ENCODE data around the gene ZNFX1.
A peak's percentile ranks its signal among the peaks of the same experiment; 100 is the strongest.

Gene ZNFX1

DNA sequence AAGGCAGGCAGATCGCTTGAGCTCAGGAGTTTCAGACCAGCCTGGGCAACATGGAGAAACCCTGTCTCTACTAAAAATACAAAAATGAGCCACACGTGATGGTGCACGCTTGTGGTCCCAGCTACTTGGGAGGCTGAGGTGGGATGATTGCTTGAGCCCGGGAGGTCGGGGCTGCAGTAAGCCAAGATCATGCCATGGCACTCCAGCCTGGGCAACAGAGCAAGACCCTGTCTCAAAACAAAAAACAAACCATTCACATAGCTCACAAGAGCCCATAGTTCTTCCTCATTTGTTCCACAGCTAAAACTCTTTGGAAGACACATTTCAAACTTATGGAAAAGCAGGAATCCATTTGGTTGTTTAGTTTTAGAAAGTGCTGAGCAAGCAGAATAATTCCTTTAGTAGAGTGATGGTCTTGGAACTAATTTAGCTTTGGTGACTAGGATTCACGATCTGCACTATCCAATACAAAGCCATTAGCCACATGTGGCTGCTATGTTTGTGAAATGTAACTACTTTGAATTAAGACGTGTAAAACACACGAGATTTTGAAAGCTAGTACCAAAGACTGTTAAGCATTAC is 4.1 kb downstream of the ZNFX1 start:
- H3K4me1 ChIP-seq (ENCODE audit: control insufficient read depth, insufficient read depth, low read depth, low read length), result peaks cover 8% of the 10 kb centered on the region
- H2BK120ac ChIP-seq (ENCODE audit: low read depth, low read length), result no peak overlapping the region
- H2AFZ ChIP-seq (ENCODE audit: low read depth, low read length), result no peak overlapping the region
- H3K36me3 ChIP-seq (ENCODE audit: control insufficient read depth in 1 of 2, insufficient read depth in 2 of 2, low read depth in 1 of 2, low read length in 2 of 2), result peaks cover 29 to 66% of the 10 kb centered on the region in 2 experiments
- peaks cover 9% of the 10 kb centered on the region for H3K79me1 ChIP-seq (replicated peaks; ENCODE audit: low read length, poor library complexity, severe bottlenecking)
- H3K9ac ChIP-seq (ENCODE audit: low read length), result no peak overlapping the region
- 100% methylated on average over 6 of the region's 8 CpGs for WGBS
- no peak overlapping the region for H4K8ac ChIP-seq (ENCODE audit: low read length)
- no peak overlapping the region for H2BK15ac ChIP-seq (ENCODE audit: low read depth, poor library complexity, severe bottlenecking)
- H3K27ac ChIP-seq (ENCODE audit: low read length, poor library complexity, severe bottlenecking), result no peak overlapping the region
- no peaks in the 10 kb centered on the region for H3K9me3 ChIP-seq (ENCODE audit: control insufficient read depth, low read length)
- H4K91ac ChIP-seq (ENCODE audit: low read length), result no peak overlapping the region
- no peak overlapping the region for H3K4me2 ChIP-seq (ENCODE audit: low read length, poor library complexity, severe bottlenecking)
- no peak overlapping the region for H2AK5ac ChIP-seq (ENCODE audit: low read length, severe bottlenecking)
- H2BK5ac ChIP-seq (ENCODE audit: low read depth, low read length, poor library complexity, severe bottlenecking), result no peak overlapping the region
- no peaks in the 10 kb centered on the region for H3K27me3 ChIP-seq (ENCODE audit: control insufficient read depth in 1 of 2, insufficient read depth in 1 of 2, low read length in 2 of 2)
- no peak overlapping the region for H3K23ac ChIP-seq (ENCODE audit: low read length in 2 of 2)
- H3K4ac ChIP-seq (ENCODE audit: low read depth in 1 of 2, low read length in 2 of 2), result no peak overlapping the region
- H3K4me3 ChIP-seq (ENCODE audit: insufficient read depth in 1 of 2, low read depth in 1 of 2, low read length in 2 of 2), result no peak overlapping the region
- DNase-seq, result no peak
- H2BK12ac ChIP-seq (ENCODE audit: low read length in 2 of 2), result no peak overlapping the region
- H3K14ac ChIP-seq (ENCODE audit: low read length in 2 of 2), result no peak overlapping the region
- no peak overlapping the region for H3K18ac ChIP-seq (ENCODE audit: low read depth in 1 of 2, low read length in 2 of 2)

DNA sequence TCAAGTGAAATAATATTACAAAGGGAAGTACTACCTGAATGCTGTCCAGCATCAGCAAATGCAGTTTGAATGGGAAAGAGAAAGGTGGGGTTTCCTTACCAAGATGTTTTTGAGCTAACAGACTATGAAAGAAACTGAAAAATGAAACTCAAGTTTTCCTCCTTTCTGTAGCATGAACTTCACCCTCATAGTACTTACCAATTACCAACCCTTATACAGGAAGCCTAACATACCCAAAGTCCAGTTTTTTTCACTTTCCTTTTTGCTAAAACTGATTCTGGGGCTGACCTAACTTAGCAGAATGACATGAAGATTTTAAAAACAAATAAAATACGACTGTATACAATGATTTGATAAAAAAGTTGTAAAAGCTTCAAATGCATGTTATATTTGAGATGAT is 5.2 kb downstream of the ZNFX1 start:
- peaks cover 29 to 75% of the 10 kb centered on the region in 2 experiments for H3K36me3 ChIP-seq (ENCODE audit: control insufficient read depth in 1 of 2, insufficient read depth in 2 of 2, low read depth in 1 of 2, low read length in 2 of 2)
- no peak overlapping the region for H2BK12ac ChIP-seq (ENCODE audit: low read length in 2 of 2)
- H3K4ac ChIP-seq (ENCODE audit: low read depth in 1 of 2, low read length in 2 of 2), result no peak overlapping the region
- peaks cover 9% of the 10 kb centered on the region for H3K79me1 ChIP-seq (replicated peaks; ENCODE audit: low read length, poor library complexity, severe bottlenecking)
- no CpG with 5 or more reads among the region's 1 CpG for WGBS
- no peak overlapping the region for H2AFZ ChIP-seq (ENCODE audit: low read depth, low read length)
- H2BK15ac ChIP-seq (ENCODE audit: low read depth, poor library complexity, severe bottlenecking), result no peak overlapping the region
- H3K4me3 ChIP-seq (ENCODE audit: insufficient read depth in 1 of 2, low read depth in 1 of 2, low read length in 2 of 2), result no peak overlapping the region
- no peaks in the 10 kb centered on the region for H3K27me3 ChIP-seq (ENCODE audit: control insufficient read depth in 1 of 2, insufficient read depth in 1 of 2, low read length in 2 of 2)
- H4K91ac ChIP-seq (ENCODE audit: low read length), result no peak overlapping the region
- H3K4me2 ChIP-seq (ENCODE audit: low read length, poor library complexity, severe bottlenecking), result no peak overlapping the region
- H3K18ac ChIP-seq (ENCODE audit: low read depth in 1 of 2, low read length in 2 of 2), result no peak overlapping the region
- H3K9me3 ChIP-seq (ENCODE audit: control insufficient read depth, low read length), result no peaks in the 10 kb centered on the region
- H3K4me1 ChIP-seq (ENCODE audit: control insufficient read depth, insufficient read depth, low read depth, low read length), result peaks cover 8% of the 10 kb centered on the region
- no peak overlapping the region for H4K8ac ChIP-seq (ENCODE audit: low read length)
- no peak overlapping the region for H3K9ac ChIP-seq (ENCODE audit: low read length)
- no peak overlapping the region for H3K14ac ChIP-seq (ENCODE audit: low read length in 2 of 2)
- no peak overlapping the region for H3K27ac ChIP-seq (ENCODE audit: low read length, poor library complexity, severe bottlenecking)
- no peak for DNase-seq
- no peak overlapping the region for H2BK5ac ChIP-seq (ENCODE audit: low read depth, low read length, poor library complexity, severe bottlenecking)
- no peak overlapping the region for H3K23ac ChIP-seq (ENCODE audit: low read length in 2 of 2)
- H2BK120ac ChIP-seq (ENCODE audit: low read depth, low read length), result no peak overlapping the region
- H2AK5ac ChIP-seq (ENCODE audit: low read length, severe bottlenecking), result no peak overlapping the region

DNA sequence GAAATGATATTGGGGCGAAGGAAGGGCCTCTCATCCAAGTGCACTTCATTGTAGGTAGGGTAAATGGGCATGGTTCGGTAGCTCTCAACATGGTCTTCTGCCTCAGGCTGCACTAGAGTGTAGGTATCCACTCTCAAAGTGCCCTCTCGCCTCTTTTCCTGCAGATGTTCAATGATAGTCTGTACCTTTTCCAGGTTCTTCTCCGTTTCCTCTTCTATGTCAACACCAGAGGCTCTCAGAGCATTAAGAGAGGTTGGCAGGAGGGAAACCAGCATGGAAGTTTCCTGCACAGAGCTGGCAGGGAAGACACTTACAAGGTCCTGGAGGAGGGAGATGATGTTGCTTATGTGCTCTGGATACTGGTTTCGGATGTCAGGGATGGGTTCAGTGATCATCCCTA is 7.1 kb downstream of the ZNFX1 start:
- no peaks in the 10 kb centered on the region for H3K27me3 ChIP-seq (ENCODE audit: control insufficient read depth in 1 of 2, insufficient read depth in 1 of 2, low read length in 2 of 2)
- H4K91ac ChIP-seq (ENCODE audit: low read length), result no peak overlapping the region
- no peak overlapping the region for H2BK15ac ChIP-seq (ENCODE audit: low read depth, poor library complexity, severe bottlenecking)
- H3K4me2 ChIP-seq (ENCODE audit: low read length, poor library complexity, severe bottlenecking), result no peak overlapping the region
- 100% methylated on average over 5 of the region's 5 CpGs for WGBS
- no peak overlapping the region for H3K18ac ChIP-seq (ENCODE audit: low read depth in 1 of 2, low read length in 2 of 2)
- peaks cover 29 to 88% of the 10 kb centered on the region in 2 experiments for H3K36me3 ChIP-seq (ENCODE audit: control insufficient read depth in 1 of 2, insufficient read depth in 2 of 2, low read depth in 1 of 2, low read length in 2 of 2)
- H3K14ac ChIP-seq (ENCODE audit: low read length in 2 of 2), result no peak overlapping the region
- no peak overlapping the region for H2AK5ac ChIP-seq (ENCODE audit: low read length, severe bottlenecking)
- no peak for DNase-seq
- no peak overlapping the region for H3K9ac ChIP-seq (ENCODE audit: low read length)
- no peak overlapping the region for H3K23ac ChIP-seq (ENCODE audit: low read length in 2 of 2)
- peaks cover 10% of the 10 kb centered on the region for H3K79me1 ChIP-seq (replicated peaks; ENCODE audit: low read length, poor library complexity, severe bottlenecking)
- no peaks in the 10 kb centered on the region for H3K9me3 ChIP-seq (ENCODE audit: control insufficient read depth, low read length)
- no peak overlapping the region for H3K4ac ChIP-seq (ENCODE audit: low read depth in 1 of 2, low read length in 2 of 2)
- peaks cover 4% of the 10 kb centered on the region for H3K4me1 ChIP-seq (ENCODE audit: control insufficient read depth, insufficient read depth, low read depth, low read length)
- H2AFZ ChIP-seq (ENCODE audit: low read depth, low read length), result no peak overlapping the region
- H2BK12ac ChIP-seq (ENCODE audit: low read length in 2 of 2), result no peak overlapping the region
- H3K27ac ChIP-seq (ENCODE audit: low read length, poor library complexity, severe bottlenecking), result peak overlapping the region; percentile 18
- no peak overlapping the region for H2BK5ac ChIP-seq (ENCODE audit: low read depth, low read length, poor library complexity, severe bottlenecking)
- no peak overlapping the region for H3K4me3 ChIP-seq (ENCODE audit: insufficient read depth in 1 of 2, low read depth in 1 of 2, low read length in 2 of 2)
- no peak overlapping the region for H2BK120ac ChIP-seq (ENCODE audit: low read depth, low read length)
- H4K8ac ChIP-seq (ENCODE audit: low read length), result no peak overlapping the region

DNA sequence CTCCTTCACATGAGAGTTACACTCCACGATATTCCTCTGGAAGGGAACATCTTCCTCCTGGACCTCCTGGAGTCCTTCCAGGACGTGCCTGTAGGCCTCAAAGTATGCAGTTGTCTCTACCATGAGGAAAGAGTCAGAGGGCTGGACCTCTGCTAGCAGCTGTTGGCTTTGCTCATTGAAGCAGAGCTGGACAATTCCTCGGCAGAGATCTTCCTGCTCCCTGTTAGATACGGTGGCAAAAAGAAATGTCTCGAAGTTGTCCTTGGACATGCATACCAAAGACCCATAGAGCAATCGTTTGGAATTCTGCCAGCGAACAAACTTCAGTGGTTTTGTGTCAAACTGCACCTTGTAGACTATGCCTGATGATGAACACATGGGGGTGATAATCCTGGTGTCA is 7.7 kb downstream of the ZNFX1 start:
- WGBS, result 92% methylated on average over 7 of the region's 7 CpGs
- no peak overlapping the region for H4K91ac ChIP-seq (ENCODE audit: low read length)

More for the DNA sequence above, 7.7 kb downstream of the ZNFX1 start:
- Histone ChIP-seq H2BK15ac (ENCODE audit: low read depth, poor library complexity, severe bottlenecking) (no peak overlapping the region), H4K8ac (ENCODE audit: low read length) (no peak overlapping the region), H3K4me1 (ENCODE audit: control insufficient read depth, insufficient read depth, low read depth, low read length) (peaks cover 2% of the 10 kb centered on the region), H3K18ac (ENCODE audit: low read depth in 1 of 2, low read length in 2 of 2) (no peak overlapping the region), H3K14ac (ENCODE audit: low read length in 2 of 2) (no peak overlapping the region), H3K4me2 (ENCODE audit: low read length, poor library complexity, severe bottlenecking) (no peak overlapping the region), H2AK5ac (ENCODE audit: low read length, severe bottlenecking) (no peak overlapping the region), H3K79me1 (replicated peaks; ENCODE audit: low read length, poor library complexity, severe bottlenecking) (peaks cover 12% of the 10 kb centered on the region), H3K4me3 (ENCODE audit: insufficient read depth in 1 of 2, low read depth in 1 of 2, low read length in 2 of 2) (peak overlapping the region in 1 of 2 experiments; percentile 59), H3K9ac (ENCODE audit: low read length) (peak overlapping the region; percentile 19), H2BK5ac (ENCODE audit: low read depth, low read length, poor library complexity, severe bottlenecking) (no peak overlapping the region), H3K23ac (ENCODE audit: low read length in 2 of 2) (no peak overlapping the region), H2BK120ac (ENCODE audit: low read depth, low read length) (no peak overlapping the region), H3K27ac (ENCODE audit: low read length, poor library complexity, severe bottlenecking) (peak overlapping the region; percentile 59), H2BK12ac (ENCODE audit: low read length in 2 of 2) (no peak overlapping the region), H3K9me3 (ENCODE audit: control insufficient read depth, low read length) (no peaks in the 10 kb centered on the region), H2AFZ (ENCODE audit: low read depth, low read length) (no peak overlapping the region), H3K36me3 (ENCODE audit: control insufficient read depth in 1 of 2, insufficient read depth in 2 of 2, low read depth in 1 of 2, low read length in 2 of 2) (peaks cover 26 to 88% of the 10 kb centered on the region in 2 experiments), H3K4ac (ENCODE audit: low read depth in 1 of 2, low read length in 2 of 2) (no peak overlapping the region), H3K27me3 (ENCODE audit: control insufficient read depth in 1 of 2, insufficient read depth in 1 of 2, low read length in 2 of 2) (no peaks in the 10 kb centered on the region)
- peak; percentile 46 for DNase-seq

All from mesenchymal stem cell (in vitro differentiated cells and primary cell).